ENCODE data around the gene EHBP1L1. TPM values are rescaled to one million over a fixed set of nuclear protein-coding genes. Genes with fewer than 3 reads are reported as not detected.
"Not testable (repeated sequence)": the region's sequence is repeated elsewhere in the genome, so short reads cannot be mapped to it uniquely, and the experiment has no call there.

EHBP1L1 gene
- total RNA-seq, 1 experiment from 2014 or later = 126 TPM

DNA sequence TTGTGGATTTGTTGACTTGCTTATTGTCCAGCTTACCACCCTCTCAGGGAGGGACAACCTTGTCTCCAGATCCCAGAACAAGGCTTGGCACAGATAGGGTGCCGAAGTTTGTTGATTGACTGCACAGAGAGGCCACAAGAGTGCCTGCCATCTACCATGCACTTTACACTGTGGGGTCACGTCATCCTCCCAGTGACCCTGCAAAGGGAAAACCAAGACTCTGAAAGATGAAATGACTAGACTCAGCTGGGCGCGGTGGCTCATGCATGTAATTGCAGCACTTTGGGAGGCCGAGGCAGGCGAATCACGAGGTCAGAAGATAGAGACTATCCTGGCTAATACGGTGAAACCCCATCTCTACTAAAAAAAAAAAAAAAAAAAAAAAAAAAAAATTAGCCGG lies 13.1 kb upstream of the EHBP1L1 start:
- no peak overlapping the region for H3K4me2 ChIP-seq (ENCODE audit: low read length)
- peaks cover 12% of the 10 kb centered on the region for H3F3A ChIP-seq (ENCODE audit: low read length, unreplicated experiment)
- H2AFZ ChIP-seq (ENCODE audit: low read length) = no peak overlapping the region
- H3K4me3 ChIP-seq (ENCODE audit: low read length) = no peak overlapping the region
- H3K27me3 ChIP-seq (ENCODE audit: low read length) = no peaks in the 10 kb centered on the region
- ChIA-PET CTCF (interaction anchor here (0.6 kb wide), 1 partner anchor 177 kb away, joined by 3 read pairs; no protein-coding TSS in a partner anchor), POLR2A (ENCODE audit: unreplicated experiment) (no interaction called here)
- peaks cover 2% of the 10 kb centered on the region; the same call in 1 of the 2 replicates for H3K79me2 ChIP-seq (ENCODE audit: low read length)
- no peaks in the 10 kb centered on the region for H3K9me3 ChIP-seq (ENCODE audit: low read length)
- BruUV-seq (replicated peaks) = no TSS peak
- peaks cover 42% of the 10 kb centered on the region for H3K4me1 ChIP-seq (ENCODE audit: insufficient read depth, low read length)
- no peak overlapping the region for H3K9ac ChIP-seq (ENCODE audit: low read length)
- TF ChIP-seq EZH2 (IDR thresholded peaks at IDR 0.05; ENCODE audit: low read length, unreplicated experiment) (no peak), EZH2phosphoT487 (IDR thresholded peaks at IDR 0.05; ENCODE audit: borderline replicate concordance, low read length) (no peak)
- TF ChIP-seq, protein P1, sequence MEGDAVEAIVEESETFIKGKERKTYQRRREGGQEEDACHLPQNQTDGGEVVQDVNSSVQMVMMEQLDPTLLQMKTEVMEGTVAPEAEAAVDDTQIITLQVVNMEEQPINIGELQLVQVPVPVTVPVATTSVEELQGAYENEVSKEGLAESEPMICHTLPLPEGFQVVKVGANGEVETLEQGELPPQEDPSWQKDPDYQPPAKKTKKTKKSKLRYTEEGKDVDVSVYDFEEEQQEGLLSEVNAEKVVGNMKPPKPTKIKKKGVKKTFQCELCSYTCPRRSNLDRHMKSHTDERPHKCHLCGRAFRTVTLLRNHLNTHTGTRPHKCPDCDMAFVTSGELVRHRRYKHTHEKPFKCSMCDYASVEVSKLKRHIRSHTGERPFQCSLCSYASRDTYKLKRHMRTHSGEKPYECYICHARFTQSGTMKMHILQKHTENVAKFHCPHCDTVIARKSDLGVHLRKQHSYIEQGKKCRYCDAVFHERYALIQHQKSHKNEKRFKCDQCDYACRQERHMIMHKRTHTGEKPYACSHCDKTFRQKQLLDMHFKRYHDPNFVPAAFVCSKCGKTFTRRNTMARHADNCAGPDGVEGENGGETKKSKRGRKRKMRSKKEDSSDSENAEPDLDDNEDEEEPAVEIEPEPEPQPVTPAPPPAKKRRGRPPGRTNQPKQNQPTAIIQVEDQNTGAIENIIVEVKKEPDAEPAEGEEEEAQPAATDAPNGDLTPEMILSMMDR (conservative IDR thresholded peaks at IDR 0.05; ENCODE audit: low read depth, low read length) = no peak
- no peak overlapping the region for H3K27ac ChIP-seq (ENCODE audit: low read length)
- no peak for ATAC-seq
- no peak for DNase-seq
- no peaks in the 10 kb centered on the region for H4K20me1 ChIP-seq (ENCODE audit: low read length)
- intact Hi-C loops (cut with micrococcal nuclease) = no loop called here
- no peaks in the 10 kb centered on the region for H3K36me3 ChIP-seq (ENCODE audit: low read depth, low read length)
- no peaks in the 10 kb centered on the region for H3K9me2 ChIP-seq (replicated peaks; ENCODE audit: low read length)

DNA sequence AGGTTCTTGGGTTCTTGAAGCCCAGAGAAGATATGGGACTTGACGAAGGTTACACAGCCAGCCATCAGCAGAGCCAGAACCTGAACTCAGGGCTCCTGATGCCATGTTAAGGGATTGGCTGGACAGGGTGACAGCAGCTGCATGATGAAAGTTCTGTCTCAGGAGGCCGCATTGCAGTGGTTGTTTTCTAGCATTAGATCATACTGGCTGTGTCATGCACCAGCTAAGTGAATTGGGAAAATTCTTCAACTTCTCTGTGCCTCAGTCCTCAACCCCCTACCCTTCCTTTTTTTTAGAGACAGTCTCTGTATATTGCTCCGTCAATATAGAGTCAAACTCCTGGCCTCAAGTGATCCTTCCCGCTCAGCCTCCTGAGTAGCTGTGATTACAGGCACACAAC lies 12.3 kb upstream of the EHBP1L1 start:
- Histone ChIP-seq H3K4me2 (ENCODE audit: low read length) (no peak overlapping the region), H3K4me1 (ENCODE audit: insufficient read depth, low read length) (peaks cover 42% of the 10 kb centered on the region)

DNA sequence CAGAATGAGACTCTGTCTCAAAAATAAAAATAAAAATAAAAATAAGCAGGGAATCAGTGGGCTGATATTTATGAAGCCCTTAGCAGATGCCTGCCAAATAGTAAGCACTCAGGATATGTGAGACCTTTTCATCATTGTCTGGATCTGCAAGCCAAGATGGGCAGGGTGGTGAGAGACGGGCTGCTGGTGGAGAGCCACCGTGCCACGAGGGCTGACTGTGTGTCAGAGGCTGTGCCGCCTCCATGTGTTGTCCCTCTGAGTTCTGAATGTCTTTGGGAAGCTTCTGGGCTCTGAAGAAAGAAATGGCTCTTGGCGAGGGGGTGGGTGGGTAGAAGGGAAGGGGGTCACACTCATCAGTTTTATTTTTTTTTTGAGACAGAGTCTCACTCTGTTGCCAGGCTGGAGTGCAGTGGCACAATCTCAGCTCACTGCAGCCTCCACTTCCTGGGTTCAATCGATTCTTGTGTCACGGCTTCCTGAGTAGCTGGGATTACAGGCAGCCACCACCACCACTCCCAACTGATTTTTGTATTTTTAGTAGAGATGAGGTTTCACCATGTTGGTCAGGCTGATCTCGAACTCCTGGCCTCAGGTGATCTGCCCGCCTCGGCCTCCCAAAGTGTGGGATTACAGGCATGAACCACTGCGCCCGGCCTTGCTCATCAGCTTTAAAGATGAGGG lies 10.8 kb upstream of the EHBP1L1 start:
- BruUV-seq (replicated peaks); H2AFZ ChIP-seq (ENCODE audit: low read length); CTCF ChIA-PET; ATAC-seq; intact Hi-C loops (cut with micrococcal nuclease); H3K4me3 ChIP-seq (ENCODE audit: low read length); H4K20me1 ChIP-seq (ENCODE audit: low read length); H3K27me3 ChIP-seq (ENCODE audit: low read length); H3K36me3 ChIP-seq (ENCODE audit: low read depth, low read length); H3K4me2 ChIP-seq (ENCODE audit: low read length); H3K9ac ChIP-seq (ENCODE audit: low read length); DNase-seq; H3K9me2 ChIP-seq (replicated peaks; ENCODE audit: low read length); H3K9me3 ChIP-seq (ENCODE audit: low read length); H3F3A ChIP-seq (ENCODE audit: low read length, unreplicated experiment): not testable (repeated sequence)
- Histone ChIP-seq H3K79me2 (ENCODE audit: low read length) (peaks cover 22% of the 10 kb centered on the region), H3K4me1 (ENCODE audit: insufficient read depth, low read length) (peaks cover 37% of the 10 kb centered on the region), H3K27ac (ENCODE audit: low read length) (peak overlapping the region; percentile 20; the same call in 1 of the 2 replicates)
- POLR2A ChIA-PET (ENCODE audit: unreplicated experiment) = interaction anchor here (0.6 kb wide), 1 partner anchor 82 kb away, joined by 5 read pairs; no protein-coding TSS in a partner anchor

More for the DNA sequence above, 12.3 kb upstream of the EHBP1L1 start:
- no peak for ATAC-seq
- Histone ChIP-seq H3K4me3 (ENCODE audit: low read length) (no peak overlapping the region), H3K27me3 (ENCODE audit: low read length) (no peaks in the 10 kb centered on the region), H4K20me1 (ENCODE audit: low read length) (no peaks in the 10 kb centered on the region), H3F3A (ENCODE audit: low read length, unreplicated experiment) (peaks cover 12% of the 10 kb centered on the region), H3K79me2 (ENCODE audit: low read length) (peaks cover 10% of the 10 kb centered on the region), H3K27ac (ENCODE audit: low read length) (no peak overlapping the region), H3K36me3 (ENCODE audit: low read depth, low read length) (no peaks in the 10 kb centered on the region), H3K9me2 (replicated peaks; ENCODE audit: low read length) (no peaks in the 10 kb centered on the region), H3K9me3 (ENCODE audit: low read length) (no peaks in the 10 kb centered on the region), H3K9ac (ENCODE audit: low read length) (no peak overlapping the region), H2AFZ (ENCODE audit: low read length) (no peak overlapping the region)
- intact Hi-C loops (cut with micrococcal nuclease) = no loop called here
- no TSS peak for BruUV-seq (replicated peaks)
- TF ChIP-seq, protein P1 (conservative IDR thresholded peaks at IDR 0.05; ENCODE audit: low read depth, low read length) = no peak
- TF ChIP-seq EZH2 (IDR thresholded peaks at IDR 0.05; ENCODE audit: low read length, unreplicated experiment) (no peak), EZH2phosphoT487 (IDR thresholded peaks at IDR 0.05; ENCODE audit: borderline replicate concordance, low read length) (no peak)
- ChIA-PET CTCF (no interaction called here), POLR2A (ENCODE audit: unreplicated experiment) (no interaction called here)
- DNase-seq = no peak
